ENCODE measurements around the gene MED8.
A peak's percentile ranks its signal among the peaks of the same experiment; 100 is the strongest.
"Not testable (repeated sequence)": the region's sequence is repeated elsewhere in the genome, so short reads cannot be mapped to it uniquely, and the experiment has no call there.

Gene MED8

GRCh38 chr1:43382027-43382779, 7.4 kb downstream of the MED8 start:
- DNase-seq (ENCODE audit: low read depth), result no peak

DNA sequence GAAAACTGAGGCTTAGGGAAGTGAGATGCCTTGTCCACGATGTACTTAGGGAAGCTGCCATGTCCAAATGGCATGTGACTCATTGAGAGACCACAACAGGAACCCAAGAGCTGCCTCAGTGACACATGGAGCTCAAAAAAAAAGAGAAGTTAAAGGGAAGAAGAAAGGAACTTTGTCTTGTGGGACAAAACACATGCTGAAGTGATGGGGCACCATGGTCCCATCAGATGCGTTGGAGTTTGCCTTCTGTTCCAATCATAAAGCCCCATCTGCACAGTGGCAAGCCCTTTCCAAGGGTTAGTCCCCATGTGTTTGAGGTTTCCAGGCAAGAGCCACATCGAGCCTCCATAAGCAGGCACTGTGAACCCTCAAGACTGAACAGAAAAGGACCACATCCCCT, 8.0 kb downstream of the MED8 start:
- no peak for DNase-seq (ENCODE audit: low read depth)

DNA sequence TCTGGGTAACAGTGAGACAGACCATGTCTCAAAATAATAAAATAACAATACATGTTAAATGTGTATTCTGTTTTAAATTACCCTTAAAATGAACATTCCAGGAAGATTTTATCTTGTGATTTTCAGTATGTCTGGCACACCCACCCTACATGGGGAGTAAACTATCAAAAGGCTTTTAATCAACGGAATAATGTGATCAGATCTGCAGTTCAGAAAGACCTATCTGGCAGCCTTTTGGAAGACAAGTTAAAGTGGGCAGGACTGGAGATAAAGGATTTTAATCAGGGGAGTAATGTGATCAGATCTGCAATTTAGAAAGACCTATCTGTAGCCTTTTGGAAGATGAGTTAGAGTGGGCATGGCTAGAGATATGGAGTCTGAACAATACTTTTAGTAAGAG, 10.1 kb downstream of the MED8 start:
- no peak for DNase-seq (ENCODE audit: low read depth)

GRCh38 chr1:43377831-43378230, 11.8 kb downstream of the MED8 start:
- DNase-seq (ENCODE audit: low read depth), result no peak

- DNase-seq (ENCODE audit: low read depth), result no peak
Observed at GRCh38 chr1:43376723-43377235, 12.8 kb downstream of the MED8 start.

DNA sequence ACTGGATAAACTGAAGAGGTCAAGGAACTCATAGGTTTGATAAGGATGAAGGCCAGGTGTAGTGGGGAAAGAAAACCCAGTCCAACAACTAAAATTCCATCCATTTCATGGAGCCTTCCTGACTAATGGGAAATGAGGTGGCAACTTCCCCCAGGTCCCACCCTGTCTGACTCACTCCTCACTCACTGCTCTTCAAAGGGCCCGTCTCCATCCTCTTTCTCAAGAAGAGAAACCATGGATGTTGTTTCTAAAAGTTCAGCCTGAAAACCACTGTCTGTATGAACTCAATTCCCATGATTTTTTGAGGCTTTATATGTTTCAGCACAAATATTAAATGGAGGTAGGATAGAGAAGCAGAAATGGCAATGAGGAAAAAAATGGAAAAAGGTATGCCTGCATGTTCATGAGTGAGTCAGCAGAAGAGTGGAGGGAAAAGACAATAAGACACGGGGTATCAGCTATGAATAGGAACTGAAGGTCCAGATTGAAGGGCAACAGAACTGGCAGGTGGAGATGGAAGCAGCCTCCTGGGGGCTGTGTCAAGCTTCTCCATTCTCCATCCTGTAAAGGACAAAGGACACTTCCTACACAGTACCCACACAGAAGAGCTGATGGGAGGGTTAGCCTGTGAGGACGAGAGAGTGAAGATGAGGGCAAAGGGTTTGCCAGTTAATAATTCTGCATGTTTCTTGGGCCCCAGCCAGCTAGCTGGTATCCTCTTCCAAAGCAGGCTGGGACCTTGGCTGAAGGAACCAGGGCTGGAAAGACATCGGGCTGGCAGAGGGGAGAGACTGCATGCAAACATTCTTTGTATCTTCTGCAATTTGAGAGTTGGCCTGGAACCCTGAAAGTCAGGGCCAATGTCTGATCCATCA, 16.3 kb downstream of the MED8 start:
- peak; percentile 39 for DNase-seq (ENCODE audit: low read depth)

- no peak for DNase-seq (ENCODE audit: low read depth)
Observed at GRCh38 chr1:43372172-43372571, 17.4 kb downstream of the MED8 start.

- no peak for DNase-seq (ENCODE audit: low read depth)
Observed at GRCh38 chr1:43370564-43370963, 19.0 kb downstream of the MED8 start.

- not testable (repeated sequence) for DNase-seq (ENCODE audit: low read depth)
Observed at GRCh38 chr1:43369779-43370178, 19.8 kb downstream of the MED8 start.

DNA sequence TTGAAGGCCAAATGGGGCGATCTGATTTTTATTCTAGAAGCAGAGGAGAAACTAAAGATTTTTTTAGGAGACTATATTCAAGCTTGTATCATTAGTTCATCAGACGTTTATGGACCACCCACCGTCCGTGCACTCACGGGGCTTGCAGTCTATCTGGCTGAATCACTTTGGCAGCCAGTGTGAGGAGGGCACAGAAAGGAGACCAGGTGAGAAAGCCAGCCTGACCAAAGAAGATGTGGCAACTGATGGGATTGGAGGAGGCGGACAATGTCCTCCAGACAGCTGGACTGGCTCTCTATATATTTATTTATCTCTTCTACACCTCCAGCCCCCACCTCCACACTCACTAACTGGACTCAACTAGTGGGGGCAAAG, 21.0 kb downstream of the MED8 start:
- no peak for DNase-seq (ENCODE audit: low read depth)

DNA sequence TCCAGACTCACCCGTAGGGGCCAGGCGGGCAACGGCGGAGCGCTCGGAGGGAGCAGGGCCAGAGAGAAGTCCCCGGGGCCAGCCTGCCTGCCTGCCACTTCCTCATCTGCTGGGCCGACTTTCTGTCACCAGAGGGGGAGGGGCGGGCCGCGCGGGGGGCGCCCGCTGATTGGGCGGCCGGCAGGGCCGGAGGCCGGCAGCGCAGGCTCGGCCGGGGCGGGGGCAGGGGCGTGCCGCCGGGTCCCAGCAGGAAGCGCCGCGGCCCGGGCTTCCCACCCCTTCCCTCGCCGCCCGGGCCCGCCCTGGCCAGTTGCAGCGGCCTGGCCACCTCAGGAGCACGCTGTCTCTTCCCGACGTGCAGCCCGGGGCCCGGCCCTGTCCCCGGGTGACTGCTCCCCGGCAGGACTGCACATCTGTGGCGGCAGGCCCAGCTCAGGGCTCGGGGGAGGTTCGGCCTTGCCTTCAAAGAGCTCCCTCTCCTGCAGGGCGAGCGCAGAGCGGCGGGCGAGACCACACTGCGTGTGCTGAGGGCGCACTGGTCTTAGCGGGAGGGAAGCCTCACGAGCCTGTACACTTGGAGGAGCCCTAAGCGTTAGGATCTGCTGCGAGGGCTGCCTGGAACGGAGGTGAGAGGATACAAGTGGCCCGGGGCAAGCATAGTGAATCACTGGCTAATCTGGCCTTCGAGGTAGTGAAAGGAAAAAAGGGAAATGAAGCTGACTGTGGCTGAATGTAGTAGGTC, 21.5 kb downstream of the MED8 start, which contains the start of gene ELOVL1:
Gene ELOVL1, minus strand, starts transcription at position 108 of the 742 bp plus-strand sequence. CDS start 2,402 bp downstream, outside the sequence.
- DNase-seq (ENCODE audit: low read depth), result peak; percentile 85

GRCh38 chr1:43367026-43367903, 22.3 kb downstream of the MED8 start:
- DNase-seq (ENCODE audit: low read depth), result no peak

DNA sequence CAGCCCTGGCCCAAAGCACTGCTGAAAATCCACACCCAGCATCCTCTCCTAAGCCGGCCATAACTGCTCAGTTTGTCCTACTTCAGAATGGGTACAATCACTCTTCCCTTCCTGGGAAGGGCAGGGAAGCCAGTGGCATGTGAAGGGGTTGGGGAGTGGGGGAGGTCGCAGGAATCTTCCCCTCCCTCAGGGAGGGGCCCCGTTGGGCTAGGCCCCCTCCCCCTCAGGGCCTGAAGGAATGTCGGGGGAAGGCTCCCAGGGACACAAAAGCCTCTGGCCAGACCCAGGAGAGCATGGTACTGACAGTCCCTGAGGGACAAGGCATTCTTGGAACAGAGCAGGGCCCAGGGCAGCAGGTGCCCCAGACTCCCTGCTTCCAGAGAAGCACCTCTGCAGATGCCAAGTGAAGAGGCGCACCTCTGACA, 23.0 kb downstream of the MED8 start:
- DNase-seq (ENCODE audit: low read depth), result no peak

- DNase-seq (ENCODE audit: low read depth), result no peak
Observed at GRCh38 chr1:43366179-43366578, 23.4 kb downstream of the MED8 start.

- DNase-seq (ENCODE audit: low read depth), result no peak
Observed at GRCh38 chr1:43365678-43366077, 23.9 kb downstream of the MED8 start.

DNA sequence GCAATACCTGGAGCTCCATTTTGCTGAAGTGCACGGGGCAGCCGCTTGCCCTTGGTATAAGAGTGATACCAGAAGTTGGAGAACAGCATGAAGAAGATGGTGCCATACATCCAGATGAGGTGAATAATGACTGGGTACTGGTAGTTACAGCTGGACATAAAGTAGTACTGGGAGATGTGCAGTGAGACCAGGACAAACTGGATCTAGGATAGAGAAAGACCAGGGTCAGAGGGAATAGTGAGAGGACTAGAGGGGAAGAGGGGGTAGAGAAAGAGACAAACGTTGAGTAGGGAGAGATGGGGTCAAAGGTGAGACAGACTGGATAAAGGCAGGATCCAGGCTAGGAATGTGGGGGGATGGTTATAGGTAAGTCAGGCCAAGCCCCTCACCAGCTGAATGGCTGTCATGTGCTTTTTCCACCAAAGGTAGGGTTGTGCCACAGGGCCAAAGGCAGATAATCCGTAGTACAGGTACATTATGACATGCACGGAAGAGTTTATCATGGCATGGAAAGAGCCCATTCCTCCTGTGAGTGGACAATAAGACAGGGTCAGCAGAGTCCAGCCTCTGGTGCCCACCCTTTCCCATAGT, 25.6 kb downstream of the MED8 start:
- no peak for DNase-seq (ENCODE audit: low read depth)

GRCh38 chr1:43363283-43363934, 26.2 kb downstream of the MED8 start:
- peak; percentile 35 for DNase-seq (ENCODE audit: low read depth)

DNA sequence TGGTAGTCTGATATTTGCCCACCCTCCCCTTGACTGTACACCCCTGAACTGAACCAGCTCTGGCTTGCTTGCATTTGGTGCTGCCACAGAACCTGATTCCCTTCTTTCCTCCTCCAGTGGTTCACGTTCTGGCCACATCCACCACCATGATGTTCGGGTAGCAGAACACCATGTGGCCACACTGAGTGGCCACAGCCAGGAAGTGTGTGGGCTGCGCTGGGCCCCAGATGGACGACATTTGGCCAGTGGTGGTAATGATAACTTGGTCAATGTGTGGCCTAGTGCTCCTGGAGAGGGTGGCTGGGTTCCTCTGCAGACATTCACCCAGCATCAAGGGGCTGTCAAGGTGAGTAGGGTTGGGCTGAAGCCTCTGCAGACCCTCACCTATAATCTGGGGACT, 29.0 kb downstream of the MED8 start:
- no peak for DNase-seq (ENCODE audit: low read depth)

GRCh38 chr1:43359696-43360095, 29.9 kb downstream of the MED8 start:
- DNase-seq (ENCODE audit: low read depth), result no peak
